GM18507 (cell line): ENCODE results near the gene PCLAF.
"Not testable (repeated sequence)": the region's sequence is repeated elsewhere in the genome, so short reads cannot be mapped to it uniquely, and the experiment has no call there.

Experiments
- DNase-seq: peaks from one replicate; pipeline ENCODE4 v3.0.0; 2011; ENCODE audit warnings: low read depth; ENCODE audit not compliant: insufficient read length; ENCODE audit errors: extremely low spot score
- FAIRE-seq: peaks from 2 replicates; lab custom pipeline; 2011; peaks lifted over from hg19 to GRCh38; lab: Jason Lieb, UNC

Gene PCLAF

GRCh38 chr15:64381000-64381751, at the start of gene PCLAF:
PCLAF (minus strand) TSS chr15:64381441; CDS start chr15:64381371, 70 bp downstream.
- peak; percentile 87 for DNase-seq
- peak; percentile 99 for FAIRE-seq

GRCh38 chr15:64430000-64430735, 48.9 kb upstream of the PCLAF start:
- DNase-seq, result no peak
- FAIRE-seq, result peak; percentile 79

- FAIRE-seq (no peak), DNase-seq (no peak)
Measured at GRCh38 chr15:64429448-64429847, 48.2 kb upstream of the PCLAF start.

- FAIRE-seq (no peak), DNase-seq (no peak)
Measured at GRCh38 chr15:64426845-64427465, 45.7 kb upstream of the PCLAF start.

GRCh38 chr15:64425221-64425620, 44.0 kb upstream of the PCLAF start:
- DNase-seq, result no peak
- no peak for FAIRE-seq

GRCh38 chr15:64423970-64424369, 42.7 kb upstream of the PCLAF start:
- no peak for DNase-seq
- FAIRE-seq, result peak; percentile 89

- no peak for DNase-seq
- peak; percentile 26 for FAIRE-seq
Measured at GRCh38 chr15:64422697-64423096, 41.5 kb upstream of the PCLAF start.

GRCh38 chr15:64412216-64412615, 31.0 kb upstream of the PCLAF start:
- no peak for DNase-seq
- no peak for FAIRE-seq

- no peak for FAIRE-seq
Measured at GRCh38 chr15:64400583-64400982, 19.3 kb upstream of the PCLAF start.

GRCh38 chr15:64398575-64398974, 17.3 kb upstream of the PCLAF start:
- FAIRE-seq (no peak), DNase-seq (no peak)

More at GRCh38 chr15:64400583-64400982, 19.3 kb upstream of the PCLAF start:
- no peak for DNase-seq

GRCh38 chr15:64396789-64397188, 15.5 kb upstream of the PCLAF start:
- no peak for FAIRE-seq

GRCh38 chr15:64392471-64392870, 11.2 kb upstream of the PCLAF start:
- not testable (repeated sequence) for FAIRE-seq, DNase-seq

More at GRCh38 chr15:64396789-64397188, 15.5 kb upstream of the PCLAF start:
- DNase-seq, result no peak

GRCh38 chr15:64389036-64389435, 7.8 kb upstream of the PCLAF start:
- no peak for DNase-seq
- FAIRE-seq, result no peak

GRCh38 chr15:64387562-64388168, 6.4 kb upstream of the PCLAF start, which contains the start of gene TRIP4:
TRIP4 (plus strand) TSS chr15:64387836; CDS start chr15:64387864, 28 bp downstream.
- DNase-seq (peak; percentile 84), FAIRE-seq (peak; percentile 98)

GRCh38 chr15:64386291-64386690, 5.0 kb upstream of the PCLAF start:
- DNase-seq (no peak), FAIRE-seq (no peak)

- FAIRE-seq, result no peak
- no peak for DNase-seq
Measured at GRCh38 chr15:64383760-64384159, 2.5 kb upstream of the PCLAF start.

- not testable (repeated sequence) for DNase-seq
Measured at GRCh38 chr15:64380130-64380870, 941 bp downstream of the PCLAF start.

GRCh38 chr15:64379216-64379960, 1.9 kb downstream of the PCLAF start:
- DNase-seq, result no peak
- no peak for FAIRE-seq

More at GRCh38 chr15:64380130-64380870, 941 bp downstream of the PCLAF start:
- FAIRE-seq, result not testable (repeated sequence)
